Measurements from ENCODE around the gene APLN.

- TF ChIP-seq CTCF (optimal IDR thresholded peaks at IDR 0.05 in 1 of 3, IDR thresholded peaks at IDR 0.05 in 1 of 3, conservative IDR thresholded peaks at IDR 0.05 in 1 of 3; ENCODE audit: extremely low read depth in 1 of 3, insufficient read depth in 2 of 3, low read length in 3 of 3): no peak
- TF ChIP-seq EZH2 (IDR thresholded peaks at IDR 0.05; ENCODE audit: low read length): no peak
Measured at GRCh38 chrX:129612396-129612795, 42.4 kb downstream of the APLN start.

All from keratinocyte (primary cell).